Measurements from ENCODE around the gene RFPL1. TPM values are rescaled to one million over a fixed set of nuclear protein-coding genes. Genes with fewer than 3 reads are reported as not detected.

The RFPL1 gene
- total RNA-seq, 1 donor from 2014 or later: not detected

DNA sequence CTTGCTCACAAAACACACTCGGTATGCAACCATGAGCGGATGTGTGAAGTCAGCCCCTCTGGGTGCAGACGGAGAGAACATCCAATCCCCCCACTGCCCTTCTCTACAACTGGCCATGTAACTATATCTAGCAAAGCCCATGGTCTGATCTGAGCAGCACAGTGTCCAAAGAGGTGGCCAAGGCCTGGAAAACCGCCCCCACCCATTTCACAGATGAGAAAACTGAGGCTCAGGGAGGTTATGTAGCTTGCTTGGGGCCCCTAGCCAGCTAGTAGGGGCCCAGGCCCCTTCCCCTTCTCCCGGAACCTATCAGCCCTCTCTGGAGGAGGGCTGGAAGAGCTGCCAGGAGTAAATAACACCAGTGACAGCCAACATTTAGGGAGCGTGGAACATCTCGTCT, 26.2 kb downstream of the RFPL1 start:
- Histone ChIP-seq H3K36me3 (no peaks in the 10 kb centered on the region), H3K4me3 (no peak overlapping the region), H3K9me3 (no peaks in the 10 kb centered on the region), H3K4me1 (no peaks in the 10 kb centered on the region), H3K27me3 (no peaks in the 10 kb centered on the region), H3K27ac (no peak overlapping the region)
- no peak for TF ChIP-seq POLR2AphosphoS5 (IDR thresholded peaks at IDR 0.05; ENCODE audit: insufficient read depth in 1 of 2, low read depth in 1 of 2)
- TF ChIP-seq POLR2A (IDR thresholded peaks at IDR 0.05): no peak
- TF ChIP-seq, protein P1, sequence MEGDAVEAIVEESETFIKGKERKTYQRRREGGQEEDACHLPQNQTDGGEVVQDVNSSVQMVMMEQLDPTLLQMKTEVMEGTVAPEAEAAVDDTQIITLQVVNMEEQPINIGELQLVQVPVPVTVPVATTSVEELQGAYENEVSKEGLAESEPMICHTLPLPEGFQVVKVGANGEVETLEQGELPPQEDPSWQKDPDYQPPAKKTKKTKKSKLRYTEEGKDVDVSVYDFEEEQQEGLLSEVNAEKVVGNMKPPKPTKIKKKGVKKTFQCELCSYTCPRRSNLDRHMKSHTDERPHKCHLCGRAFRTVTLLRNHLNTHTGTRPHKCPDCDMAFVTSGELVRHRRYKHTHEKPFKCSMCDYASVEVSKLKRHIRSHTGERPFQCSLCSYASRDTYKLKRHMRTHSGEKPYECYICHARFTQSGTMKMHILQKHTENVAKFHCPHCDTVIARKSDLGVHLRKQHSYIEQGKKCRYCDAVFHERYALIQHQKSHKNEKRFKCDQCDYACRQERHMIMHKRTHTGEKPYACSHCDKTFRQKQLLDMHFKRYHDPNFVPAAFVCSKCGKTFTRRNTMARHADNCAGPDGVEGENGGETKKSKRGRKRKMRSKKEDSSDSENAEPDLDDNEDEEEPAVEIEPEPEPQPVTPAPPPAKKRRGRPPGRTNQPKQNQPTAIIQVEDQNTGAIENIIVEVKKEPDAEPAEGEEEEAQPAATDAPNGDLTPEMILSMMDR (IDR thresholded peaks at IDR 0.05): no peak
- DNase-seq (ENCODE audit: extremely low spot score in 2 of 2): no peak
- intact Hi-C loops (cut with DNase I): no loop called here

DNA sequence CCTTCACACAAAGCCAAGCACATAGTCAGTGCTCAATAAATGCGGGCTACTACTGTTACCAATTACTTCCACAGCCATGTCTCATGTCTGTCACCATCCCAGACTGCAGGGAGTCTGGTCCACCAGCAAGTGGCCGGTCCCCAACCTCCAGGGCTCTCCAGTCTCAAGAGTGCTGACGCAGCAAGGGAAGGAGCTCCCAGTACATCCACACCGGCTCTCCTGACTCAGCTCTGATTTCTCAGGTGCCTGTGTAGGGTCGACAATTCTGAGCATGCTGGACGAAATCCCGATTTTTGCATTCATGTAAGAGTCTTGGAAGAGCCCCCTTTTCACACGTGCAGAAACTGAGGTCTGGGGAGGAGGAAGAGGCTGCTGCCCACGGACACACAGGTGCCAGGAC, 31.4 kb downstream of the RFPL1 start:
- Histone ChIP-seq H3K4me3 (no peak overlapping the region), H3K27ac (no peak overlapping the region), H3K9me3 (no peaks in the 10 kb centered on the region), H3K4me1 (peaks cover 9% of the 10 kb centered on the region), H3K27me3 (no peaks in the 10 kb centered on the region), H3K36me3 (no peaks in the 10 kb centered on the region)
- DNase-seq (ENCODE audit: extremely low spot score in 2 of 2): no peak
- intact Hi-C loops (cut with DNase I): no loop called here
- TF ChIP-seq POLR2AphosphoS5 (IDR thresholded peaks at IDR 0.05; ENCODE audit: insufficient read depth in 1 of 2, low read depth in 1 of 2) (no peak), POLR2A (IDR thresholded peaks at IDR 0.05) (no peak)
- TF ChIP-seq, protein P1 (IDR thresholded peaks at IDR 0.05): no peak

DNA sequence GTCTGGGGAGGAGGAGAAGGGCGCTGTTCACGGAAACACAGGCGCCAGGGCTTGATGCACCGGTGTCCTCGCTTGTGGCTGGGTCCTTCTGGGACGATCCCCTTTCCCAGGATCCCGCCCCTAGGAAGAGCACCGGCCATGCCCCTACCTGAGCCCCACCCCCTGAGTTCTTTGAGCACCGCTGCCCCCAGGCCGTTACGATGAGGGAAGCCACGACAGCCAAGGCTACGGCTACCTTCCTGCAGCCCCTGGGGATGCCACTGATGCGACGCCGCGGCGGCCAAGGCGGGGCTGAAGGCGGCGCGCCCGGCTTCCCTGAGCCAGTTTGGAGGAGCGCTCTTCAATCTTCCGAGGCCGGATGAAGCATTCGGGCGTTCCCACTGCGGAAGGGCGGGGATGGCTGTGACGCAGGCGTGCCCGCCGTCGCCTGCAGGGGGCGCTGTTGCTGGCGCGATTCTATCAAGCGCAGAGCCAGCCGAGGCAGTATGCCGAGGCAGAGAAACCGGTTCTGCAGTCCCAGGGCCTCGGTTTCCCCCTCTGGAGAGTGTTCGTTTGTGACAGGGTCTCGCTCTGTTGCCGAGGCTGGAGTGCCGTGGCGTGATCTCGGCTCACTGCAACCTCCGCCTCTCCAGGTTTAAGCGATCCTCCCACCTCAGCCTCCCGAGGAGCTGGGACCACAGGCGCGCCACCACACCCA, 31.9 kb downstream of the RFPL1 start:
- intact Hi-C loops (cut with DNase I): no loop called here
- Histone ChIP-seq H3K27me3 (no peaks in the 10 kb centered on the region), H3K4me3 (peak overlapping the region in 1 of 2 donors; percentile 7), H3K9me3 (no peaks in the 10 kb centered on the region), H3K36me3 (no peaks in the 10 kb centered on the region), H3K4me1 (peaks cover 9% of the 10 kb centered on the region), H3K27ac (no peak overlapping the region)
- no peak for TF ChIP-seq POLR2AphosphoS5 (IDR thresholded peaks at IDR 0.05; ENCODE audit: insufficient read depth in 1 of 2, low read depth in 1 of 2)
- TF ChIP-seq POLR2A (IDR thresholded peaks at IDR 0.05): no peak
- TF ChIP-seq, protein P1 (IDR thresholded peaks at IDR 0.05): peak in 2 of 3 experiments; percentile 37 to 38
- no peak for DNase-seq (ENCODE audit: extremely low spot score in 2 of 2)

DNA sequence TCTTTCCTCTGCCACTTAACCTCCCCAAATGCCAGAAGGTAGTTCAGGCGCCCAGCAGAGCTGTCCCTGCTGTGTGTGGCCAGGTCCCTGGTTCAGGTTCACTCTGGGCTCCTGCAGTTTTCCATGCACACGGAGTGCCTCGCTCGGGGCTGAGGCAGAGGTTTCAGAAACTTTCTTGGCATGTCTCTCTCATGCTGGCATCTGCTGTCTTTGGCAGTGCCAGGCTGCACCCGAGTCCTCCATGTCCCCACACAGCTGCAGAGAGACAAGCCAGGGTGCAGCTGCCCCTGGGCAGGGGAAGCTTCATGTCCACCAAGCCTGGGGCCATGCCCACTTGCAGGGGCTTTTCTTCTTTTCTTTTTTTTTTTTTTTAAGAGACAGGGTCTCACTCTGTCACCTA, 34.6 kb downstream of the RFPL1 start:
- no peak for DNase-seq (ENCODE audit: extremely low spot score in 2 of 2)
- Histone ChIP-seq H3K36me3 (no peaks in the 10 kb centered on the region), H3K27me3 (no peaks in the 10 kb centered on the region), H3K27ac (no peak overlapping the region), H3K4me3 (no peak overlapping the region), H3K9me3 (no peaks in the 10 kb centered on the region), H3K4me1 (peaks cover 9% of the 10 kb centered on the region)
- intact Hi-C loops (cut with DNase I): no loop called here
- TF ChIP-seq POLR2AphosphoS5 (IDR thresholded peaks at IDR 0.05; ENCODE audit: insufficient read depth in 1 of 2, low read depth in 1 of 2): no peak
- TF ChIP-seq, protein P1 (IDR thresholded peaks at IDR 0.05): no peak
- TF ChIP-seq POLR2A (IDR thresholded peaks at IDR 0.05): no peak

DNA sequence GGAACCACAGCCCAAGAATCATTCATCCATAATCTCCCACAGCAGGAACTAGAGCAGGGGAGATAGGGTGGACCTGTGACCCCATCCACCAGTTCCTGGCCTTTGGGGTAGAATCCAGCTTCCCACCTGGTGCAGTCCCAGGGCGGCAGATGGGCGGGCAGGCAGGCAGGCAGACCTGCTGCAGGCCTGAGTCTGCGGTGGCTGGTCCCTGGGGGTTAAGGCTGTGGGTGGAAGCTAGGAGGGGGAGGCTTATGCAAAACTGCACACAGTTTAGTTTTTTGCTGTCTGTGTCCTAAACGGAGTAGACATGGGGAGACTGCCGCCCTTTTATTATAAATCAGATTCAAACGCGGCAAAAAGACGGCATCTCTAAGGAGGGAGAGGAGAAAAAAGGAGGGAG, 37.2 kb downstream of the RFPL1 start:
- no peak for DNase-seq (ENCODE audit: extremely low spot score in 2 of 2)
- Histone ChIP-seq H3K27me3 (peaks cover 14% of the 10 kb centered on the region), H3K36me3 (no peaks in the 10 kb centered on the region), H3K4me3 (no peak overlapping the region), H3K27ac (no peak overlapping the region), H3K4me1 (peaks cover 9% of the 10 kb centered on the region), H3K9me3 (no peaks in the 10 kb centered on the region)
- intact Hi-C loops (cut with DNase I): no loop called here
- TF ChIP-seq POLR2A (IDR thresholded peaks at IDR 0.05): no peak
- TF ChIP-seq POLR2AphosphoS5 (IDR thresholded peaks at IDR 0.05; ENCODE audit: insufficient read depth in 1 of 2, low read depth in 1 of 2): no peak
- TF ChIP-seq, protein P1 (IDR thresholded peaks at IDR 0.05): no peak

Measured in vagina (tissue), 2 donors.